ENCODE data around the gene PDSS1. TPM values are rescaled to one million over a fixed set of nuclear protein-coding genes. Genes with fewer than 3 reads are reported as not detected.

The PDSS1 gene
- total and polyA plus RNA-seq, 2 of the 13 experiments (the other 11 are each of a cell fraction or from before 2014, with no cell fraction given), result 18.7 to 19.3 TPM

DNA sequence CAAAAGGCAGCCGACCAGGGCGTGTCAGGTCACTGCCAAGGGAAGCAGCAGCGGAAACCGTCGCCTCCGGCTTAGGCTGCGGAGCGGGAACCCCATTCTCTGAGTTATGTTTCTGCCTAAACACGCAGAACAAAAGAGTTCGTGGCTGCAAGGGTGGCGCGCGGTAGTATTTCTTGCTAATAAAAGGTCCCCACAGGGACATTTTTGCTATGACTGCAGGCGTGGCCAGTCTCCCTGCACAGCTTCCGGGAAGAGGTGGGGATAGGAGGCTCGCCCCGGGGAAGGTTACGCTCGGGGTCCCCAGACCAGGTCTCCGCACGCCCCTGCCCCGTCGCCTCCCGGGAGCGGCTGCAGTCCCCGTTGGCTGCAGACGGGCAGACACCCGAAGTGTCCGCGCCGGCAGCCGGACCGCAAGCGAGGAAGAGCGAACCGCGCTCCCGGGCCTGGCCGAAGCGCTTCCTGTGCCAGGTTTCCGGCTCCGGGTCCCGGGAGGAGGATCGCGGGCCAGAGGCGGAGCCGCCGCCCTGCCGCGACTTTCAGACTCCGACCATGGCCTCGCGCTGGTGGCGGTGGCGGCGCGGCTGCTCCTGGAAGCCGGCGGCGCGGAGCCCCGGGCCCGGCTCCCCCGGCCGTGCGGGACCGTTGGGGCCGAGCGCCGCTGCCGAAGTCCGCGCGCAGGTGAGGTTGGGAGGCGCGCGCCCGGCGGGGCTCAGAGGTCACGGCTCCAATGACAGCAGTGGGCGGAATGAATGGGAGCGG, at the start of gene PDSS1 (continued):
- TF ChIP-seq, protein P1, sequence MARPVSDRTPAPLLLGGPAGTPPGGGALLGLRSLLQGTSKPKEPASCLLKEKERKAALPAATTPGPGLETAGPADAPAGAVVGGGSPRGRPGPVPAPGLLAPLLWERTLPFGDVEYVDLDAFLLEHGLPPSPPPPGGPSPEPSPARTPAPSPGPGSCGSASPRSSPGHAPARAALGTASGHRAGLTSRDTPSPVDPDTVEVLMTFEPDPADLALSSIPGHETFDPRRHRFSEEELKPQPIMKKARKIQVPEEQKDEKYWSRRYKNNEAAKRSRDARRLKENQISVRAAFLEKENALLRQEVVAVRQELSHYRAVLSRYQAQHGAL (CRISPR knock-in tag; IDR thresholded peaks at IDR 0.05; ENCODE audit: not compliant biosample characterization), result no peak
- TF ChIP-seq ZSCAN22 (CRISPR knock-in tag; IDR thresholded peaks at IDR 0.05) (no peak), RXRA (CRISPR knock-in tag; IDR thresholded peaks at IDR 0.05) (no peak), HNF1A (IDR thresholded peaks at IDR 0.05; ENCODE audit: low read depth) (no peak), HNF1A (CRISPR knock-in tag; IDR thresholded peaks at IDR 0.05; ENCODE audit: borderline replicate concordance) (no peak), FOXJ3 (CRISPR knock-in tag; IDR thresholded peaks at IDR 0.05; ENCODE audit: borderline replicate concordance) (no peak), ASH2L (IDR thresholded peaks at IDR 0.05; ENCODE audit: insufficient read length, low read depth, low read length) (peak; percentile 92), POLR2AphosphoS2 (IDR thresholded peaks at IDR 0.05; ENCODE audit: low read depth, low read length) (no peak), ZFYVE20 (CRISPR knock-in tag; IDR thresholded peaks at IDR 0.05; ENCODE audit: borderline replicate concordance, low read depth) (0 out of 2 replicates have a peak, but pooled peaks have one; percentile 44), NFKB2 (CRISPR knock-in tag; IDR thresholded peaks at IDR 0.05; ENCODE audit: borderline replicate concordance) (no peak; the same call in 1 of the 2 replicates), DDIT3 (CRISPR knock-in tag; IDR thresholded peaks at IDR 0.05) (no peak), NCOR1 (IDR thresholded peaks at IDR 0.05; ENCODE audit: borderline replicate concordance, low read length) (no peak), ZNF75D (CRISPR knock-in tag; IDR thresholded peaks at IDR 0.05; ENCODE audit: borderline replicate concordance) (no peak)
- TF ChIP-seq, protein P2, sequence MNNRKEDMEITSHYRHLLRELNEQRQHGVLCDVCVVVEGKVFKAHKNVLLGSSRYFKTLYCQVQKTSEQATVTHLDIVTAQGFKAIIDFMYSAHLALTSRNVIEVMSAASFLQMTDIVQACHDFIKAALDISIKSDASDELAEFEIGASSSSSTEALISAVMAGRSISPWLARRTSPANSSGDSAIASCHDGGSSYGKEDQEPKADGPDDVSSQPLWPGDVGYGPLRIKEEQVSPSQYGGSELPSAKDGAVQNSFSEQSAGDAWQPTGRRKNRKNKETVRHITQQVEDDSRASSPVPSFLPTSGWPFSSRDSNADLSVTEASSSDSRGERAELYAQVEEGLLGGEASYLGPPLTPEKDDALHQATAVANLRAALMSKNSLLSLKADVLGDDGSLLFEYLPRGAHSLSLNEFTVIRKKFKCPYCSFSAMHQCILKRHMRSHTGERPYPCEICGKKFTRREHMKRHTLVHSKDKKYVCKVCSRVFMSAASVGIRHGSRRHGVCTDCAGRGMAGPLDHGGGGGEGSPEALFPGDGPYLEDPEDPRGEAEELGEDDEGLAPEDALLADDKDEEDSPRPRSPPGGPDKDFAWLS (CRISPR knock-in tag; IDR thresholded peaks at IDR 0.05; ENCODE audit: borderline replicate concordance), result no peak
- TF ChIP-seq, protein P3, sequence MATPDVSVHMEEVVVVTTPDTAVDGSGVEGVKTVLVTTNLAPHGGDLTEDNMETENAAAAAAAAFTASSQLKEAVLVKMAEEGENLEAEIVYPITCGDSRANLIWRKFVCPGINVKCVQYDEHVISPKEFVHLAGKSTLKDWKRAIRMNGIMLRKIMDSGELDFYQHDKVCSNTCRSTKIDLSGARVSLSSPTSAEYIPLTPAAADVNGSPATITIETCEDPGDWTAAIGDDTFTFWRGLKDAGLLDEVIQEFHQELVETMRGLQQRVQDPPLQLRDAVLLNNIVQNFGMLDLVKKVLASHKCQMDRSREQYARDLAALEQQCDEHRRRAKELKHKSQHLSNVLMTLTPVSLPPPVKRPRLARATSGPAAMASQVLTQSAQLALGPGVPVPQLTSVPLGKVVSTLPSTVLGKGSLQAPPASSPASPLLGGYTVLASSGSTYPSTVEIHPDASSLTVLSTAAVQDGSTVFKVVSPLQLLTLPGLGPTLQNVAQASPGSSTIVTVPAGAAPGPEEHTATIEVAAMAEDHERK (CRISPR knock-in tag; IDR thresholded peaks at IDR 0.05; ENCODE audit: low read depth), result no peak
- TF ChIP-seq, protein P4, sequence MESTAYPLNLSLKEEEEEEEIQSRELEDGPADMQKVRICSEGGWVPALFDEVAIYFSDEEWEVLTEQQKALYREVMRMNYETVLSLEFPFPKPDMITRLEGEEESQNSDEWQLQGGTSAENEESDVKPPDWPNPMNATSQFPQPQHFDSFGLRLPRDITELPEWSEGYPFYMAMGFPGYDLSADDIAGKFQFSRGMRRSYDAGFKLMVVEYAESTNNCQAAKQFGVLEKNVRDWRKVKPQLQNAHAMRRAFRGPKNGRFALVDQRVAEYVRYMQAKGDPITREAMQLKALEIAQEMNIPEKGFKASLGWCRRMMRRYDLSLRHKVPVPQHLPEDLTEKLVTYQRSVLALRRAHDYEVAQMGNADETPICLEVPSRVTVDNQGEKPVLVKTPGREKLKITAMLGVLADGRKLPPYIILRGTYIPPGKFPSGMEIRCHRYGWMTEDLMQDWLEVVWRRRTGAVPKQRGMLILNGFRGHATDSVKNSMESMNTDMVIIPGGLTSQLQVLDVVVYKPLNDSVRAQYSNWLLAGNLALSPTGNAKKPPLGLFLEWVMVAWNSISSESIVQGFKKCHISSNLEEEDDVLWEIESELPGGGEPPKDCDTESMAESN (CRISPR knock-in tag; conservative IDR thresholded peaks at IDR 0.05), result peak; percentile 52

Measured in HepG2 (cell line).